Uterus (tissue), 2 donors: Measurements from ENCODE around the gene CMKLR1.

ENCODE experiments used
- POLR2A ChIP-seq, 2 donors: fragments of 450-650 bp; IDR thresholded peaks; one replicate each; pipeline ENCODE4 v1.6.1; 2016; ENCODE audit warnings: antibody characterized with exemption in 2 of 2, mild to moderate bottlenecking in 1 of 2, moderate library complexity in 1 of 2
- TF ChIP-seq, protein P1 (sequence below), 4 experiments: fragments of 200-600 bp in 2 of 4; fragments of 450-650 bp in 2 of 4; sonication (generic) in 2 of 4; IDR thresholded peaks; one replicate each; pipeline ENCODE4 v1.5.1; 2016 to 2019; ENCODE audit warnings: antibody characterized with exemption in 4 of 4, mild to moderate bottlenecking in 2 of 4, moderate library complexity in 1 of 4

- no peak for TF ChIP-seq POLR2A (IDR thresholded peaks at IDR 0.05)
- TF ChIP-seq, protein P1, sequence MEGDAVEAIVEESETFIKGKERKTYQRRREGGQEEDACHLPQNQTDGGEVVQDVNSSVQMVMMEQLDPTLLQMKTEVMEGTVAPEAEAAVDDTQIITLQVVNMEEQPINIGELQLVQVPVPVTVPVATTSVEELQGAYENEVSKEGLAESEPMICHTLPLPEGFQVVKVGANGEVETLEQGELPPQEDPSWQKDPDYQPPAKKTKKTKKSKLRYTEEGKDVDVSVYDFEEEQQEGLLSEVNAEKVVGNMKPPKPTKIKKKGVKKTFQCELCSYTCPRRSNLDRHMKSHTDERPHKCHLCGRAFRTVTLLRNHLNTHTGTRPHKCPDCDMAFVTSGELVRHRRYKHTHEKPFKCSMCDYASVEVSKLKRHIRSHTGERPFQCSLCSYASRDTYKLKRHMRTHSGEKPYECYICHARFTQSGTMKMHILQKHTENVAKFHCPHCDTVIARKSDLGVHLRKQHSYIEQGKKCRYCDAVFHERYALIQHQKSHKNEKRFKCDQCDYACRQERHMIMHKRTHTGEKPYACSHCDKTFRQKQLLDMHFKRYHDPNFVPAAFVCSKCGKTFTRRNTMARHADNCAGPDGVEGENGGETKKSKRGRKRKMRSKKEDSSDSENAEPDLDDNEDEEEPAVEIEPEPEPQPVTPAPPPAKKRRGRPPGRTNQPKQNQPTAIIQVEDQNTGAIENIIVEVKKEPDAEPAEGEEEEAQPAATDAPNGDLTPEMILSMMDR (IDR thresholded peaks at IDR 0.05) = no peak
These were observed 32.8 kb upstream of the CMKLR1 start for GRCh38 chr12:108371801-108372344.
